G401 (cell line): Measurements from ENCODE around the gene SLIT1. TPM values are rescaled to one million over a fixed set of nuclear protein-coding genes. Genes with fewer than 3 reads are reported as not detected.

Experiments
- DNase-seq: peaks from one replicate; pipeline ENCODE4 v3.0.0-alpha.2; 2015; ENCODE audit warnings: low spot score
- in situ Hi-C: cut with HindIII; loops from 2 replicates; pipeline ENCODE4 v1.10.0; 2016; ENCODE audit warnings: low sequenced_read_pairs, mixed read lengths
- total RNA-seq: library from RNA; depleted of rRNA; stranded (reverse); fragments of >200 nt; shearing (Covaris generic); gene quantifications from 2 replicates; pipeline ENCODE4 v1.2.3, GENCODE V29; 2014

The SLIT1 gene
- total RNA-seq, 1 experiment from 2014 or later: 0.20 TPM

DNA sequence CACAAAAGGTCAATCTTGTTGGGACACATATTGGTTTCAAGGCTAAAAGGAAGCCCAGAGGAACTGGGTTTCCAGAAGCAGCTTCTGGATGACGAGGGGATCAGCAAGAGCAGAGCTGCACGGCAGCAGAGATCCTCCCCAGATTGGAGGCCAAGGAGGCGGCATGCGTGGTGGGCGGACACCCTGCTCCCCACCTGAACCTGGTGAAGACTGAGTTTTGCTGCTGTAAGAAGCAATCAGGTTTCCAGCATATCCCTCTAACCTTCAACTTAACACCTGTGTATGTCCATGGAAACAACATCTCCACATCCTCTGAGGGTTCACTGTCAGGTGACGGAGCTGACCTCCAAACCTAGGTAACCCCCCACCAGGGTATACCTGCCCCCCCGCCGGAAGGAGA, 35.1 kb downstream of the SLIT1 start:
- in situ Hi-C loops: no loop called here

DNA sequence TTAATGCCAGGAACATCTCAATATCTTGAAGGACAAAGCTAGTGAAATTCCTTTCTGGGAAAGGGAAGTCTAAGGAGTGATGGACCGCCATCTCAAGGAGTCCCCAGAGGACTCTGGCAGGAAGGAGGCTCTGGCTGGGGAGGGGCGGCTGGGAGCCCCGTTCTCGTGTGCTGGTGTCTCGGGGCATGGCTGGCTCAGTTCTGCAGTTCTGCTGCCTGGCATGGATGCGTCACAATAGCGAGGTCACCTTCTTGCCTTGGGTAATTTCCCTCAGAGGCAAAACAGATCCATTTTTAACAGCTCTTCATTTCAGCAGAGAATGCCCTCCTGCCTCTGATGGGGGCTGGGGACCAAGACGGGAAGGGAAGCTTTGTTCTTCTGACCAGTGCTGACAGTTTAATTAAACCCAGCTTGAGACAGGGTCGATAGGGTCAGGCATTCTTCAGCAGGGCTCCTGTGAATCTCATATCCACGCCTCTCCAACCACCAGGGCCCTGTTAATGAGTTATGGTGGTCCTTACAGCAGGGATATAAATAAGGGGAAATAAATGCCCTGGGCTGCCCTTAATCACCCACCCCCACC, 35.7 kb downstream of the SLIT1 start:
- DNase-seq: no peak
- in situ Hi-C loops: no loop called here

More for the DNA sequence above, 35.1 kb downstream of the SLIT1 start:
- DNase-seq: no peak

DNA sequence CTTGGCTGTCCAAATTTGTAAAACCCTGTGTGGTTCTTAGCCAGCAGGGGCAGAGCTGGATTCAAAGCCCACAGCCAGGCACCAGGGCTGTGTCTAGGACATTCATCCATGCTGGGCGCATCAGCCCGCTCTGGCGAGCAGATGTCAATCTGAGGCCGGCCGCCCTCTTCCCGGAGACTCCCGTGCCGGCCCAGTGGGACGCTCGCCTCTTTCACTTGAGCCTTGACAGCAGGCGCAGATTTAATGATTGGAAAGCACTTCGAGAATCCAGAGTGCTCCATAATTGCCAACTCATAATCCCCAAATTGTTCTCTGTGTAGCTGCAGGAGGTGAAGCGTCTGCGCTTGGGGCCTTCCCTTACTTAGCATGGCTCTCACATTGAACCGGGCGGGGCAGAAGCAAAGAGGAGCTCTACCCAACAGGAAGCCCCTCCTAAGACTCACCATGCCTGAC, 36.7 kb downstream of the SLIT1 start:
- DNase-seq: no peak
- in situ Hi-C loops: loop anchor here (5.0 kb wide), 1 partner anchor 33 kb away; no protein-coding TSS in a partner anchor

GRCh38 chr10:97144297-97144696, 41.5 kb downstream of the SLIT1 start:
- no peak for DNase-seq
- in situ Hi-C loops: no loop called here

GRCh38 chr10:97142834-97143233, 42.9 kb downstream of the SLIT1 start:
- in situ Hi-C loops: no loop called here
- DNase-seq: no peak

- no peak for DNase-seq
- in situ Hi-C loops: no loop called here
These were observed 44.6 kb downstream of the SLIT1 start for GRCh38 chr10:97140902-97141745.

DNA sequence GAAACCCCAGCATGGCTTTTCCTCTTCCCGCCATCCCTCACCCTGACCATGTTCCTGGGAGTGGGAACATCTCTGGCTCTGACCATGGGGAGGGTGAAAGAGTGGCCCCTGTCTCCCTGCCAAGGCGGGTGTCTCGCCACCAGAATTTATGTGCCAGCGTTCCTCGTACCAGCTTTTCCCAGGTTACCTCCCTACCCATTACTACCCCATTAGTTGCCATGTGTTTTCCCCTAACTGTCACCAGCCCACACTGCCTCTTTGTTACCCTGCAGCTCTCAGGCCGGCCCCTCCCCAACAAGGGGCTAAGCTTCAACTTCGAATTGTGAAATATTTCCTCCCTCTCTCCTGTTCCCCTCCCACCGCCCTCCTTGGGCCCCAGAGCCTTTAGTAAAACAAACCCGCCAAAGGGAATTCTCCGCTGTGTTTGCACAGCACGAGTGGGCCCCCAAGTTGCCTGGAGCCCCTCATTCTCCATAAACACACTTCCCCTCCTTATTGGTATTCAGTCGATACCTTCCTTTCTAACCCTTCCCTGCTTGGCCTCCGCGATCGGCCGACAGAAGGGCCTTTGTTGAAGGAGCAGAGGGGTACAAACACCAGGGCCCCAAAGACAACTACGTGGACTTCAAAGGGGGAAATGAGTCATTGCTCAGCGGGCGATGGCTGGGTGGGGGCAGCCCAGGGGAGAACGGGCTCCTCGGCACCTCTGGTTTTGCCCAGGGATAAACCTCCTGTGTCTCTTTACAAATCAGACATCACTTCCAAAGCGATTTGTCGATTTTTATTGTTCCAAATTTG, 45.5 kb downstream of the SLIT1 start:
- in situ Hi-C loops: no loop called here
- DNase-seq: no peak

- DNase-seq: no peak
- in situ Hi-C loops: no loop called here
These were observed 46.1 kb downstream of the SLIT1 start for GRCh38 chr10:97139651-97140048.

DNA sequence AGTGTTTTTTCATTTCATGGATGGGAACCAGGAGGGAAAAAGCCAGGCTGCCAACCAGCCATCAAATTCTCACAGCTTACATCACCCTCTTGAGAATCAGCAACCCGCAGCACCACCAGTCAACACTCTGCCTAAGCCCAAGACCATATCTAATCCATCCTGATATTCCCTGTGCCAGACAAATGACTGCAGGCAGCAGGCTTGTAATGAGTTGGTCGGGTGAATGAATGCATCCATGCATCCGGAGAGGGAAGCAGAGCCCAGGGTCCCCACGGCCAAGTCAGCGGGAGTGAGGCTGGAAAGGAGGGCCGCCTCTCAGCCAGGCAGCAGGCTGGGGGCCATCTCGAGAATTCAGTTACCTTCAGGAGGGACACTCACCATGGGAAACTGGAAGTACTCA, 46.9 kb downstream of the SLIT1 start:
- in situ Hi-C loops: no loop called here

DNA sequence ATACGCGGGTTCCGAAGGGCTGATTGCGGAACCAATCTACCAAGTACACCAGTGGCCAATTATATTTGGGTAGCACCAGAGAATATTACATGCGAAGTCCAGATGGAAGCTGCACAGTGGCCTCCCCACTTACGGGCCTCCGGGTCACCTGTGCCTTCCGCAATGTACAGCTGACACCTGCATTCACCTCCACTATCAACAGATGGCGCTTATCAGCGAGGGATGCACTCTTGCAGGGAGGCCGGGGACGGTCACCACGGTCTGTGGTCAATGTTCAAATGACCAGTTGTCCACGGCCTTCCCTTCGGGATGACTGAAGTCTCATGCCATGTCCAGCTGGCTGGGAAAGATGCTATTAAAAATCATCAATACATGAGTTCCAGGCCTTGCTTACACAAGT, 47.6 kb downstream of the SLIT1 start:
- in situ Hi-C loops: no loop called here
- DNase-seq: no peak

More for the DNA sequence above, 46.9 kb downstream of the SLIT1 start:
- no peak for DNase-seq

GRCh38 chr10:97136756-97137155, 49.0 kb downstream of the SLIT1 start:
- in situ Hi-C loops: no loop called here
- DNase-seq: no peak

- in situ Hi-C loops: no loop called here
- no peak for DNase-seq
These were observed 50.3 kb downstream of the SLIT1 start for GRCh38 chr10:97135464-97135863.

GRCh38 chr10:97134983-97135382, 50.8 kb downstream of the SLIT1 start:
- in situ Hi-C loops: no loop called here
- DNase-seq: no peak

GRCh38 chr10:97134110-97134509, 51.6 kb downstream of the SLIT1 start:
- in situ Hi-C loops: no loop called here
- DNase-seq: no peak

GRCh38 chr10:97132273-97132672, 53.5 kb downstream of the SLIT1 start:
- in situ Hi-C loops: no loop called here
- DNase-seq: no peak

DNA sequence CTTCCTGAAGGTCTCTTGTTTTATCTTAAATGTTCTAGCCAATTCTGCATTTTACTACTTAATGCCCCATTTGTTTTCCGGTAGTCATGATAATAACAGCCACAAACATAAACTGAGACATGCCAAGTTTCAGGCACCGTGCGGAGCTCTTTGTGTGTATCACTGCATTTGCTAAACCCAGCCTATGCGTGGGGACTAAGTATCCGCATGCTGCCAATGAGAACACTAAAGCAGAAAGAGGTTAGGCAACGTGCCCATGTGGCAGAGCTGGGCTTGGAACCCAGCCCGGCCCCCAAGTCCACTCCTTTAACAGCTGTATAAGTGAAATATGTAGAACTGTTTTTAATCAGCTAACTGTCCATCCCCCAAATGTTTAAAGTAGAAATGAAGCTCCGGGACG, 54.1 kb downstream of the SLIT1 start:
- in situ Hi-C loops: no loop called here
- no peak for DNase-seq

DNA sequence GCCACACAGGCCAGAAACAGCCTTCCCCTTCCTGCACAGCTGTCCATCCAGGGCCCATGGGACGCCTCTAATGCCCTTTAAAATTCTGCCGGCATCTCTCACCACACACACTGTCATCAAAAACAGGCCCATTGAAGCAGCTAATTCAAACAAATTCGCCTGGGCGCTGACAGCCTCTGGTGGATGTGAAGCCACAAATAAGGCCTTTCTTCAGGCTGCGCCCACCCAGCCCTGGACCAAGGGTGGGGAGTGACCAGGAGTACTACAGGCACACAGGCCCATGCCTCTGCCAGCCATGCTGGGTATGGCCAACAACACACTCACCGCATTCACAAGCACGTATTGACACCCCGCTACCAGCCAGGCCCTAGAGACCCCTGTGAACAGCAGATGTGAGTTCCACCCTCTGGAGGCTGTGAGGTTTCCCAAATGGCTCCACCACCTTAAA, 54.6 kb downstream of the SLIT1 start:
- DNase-seq: no peak
- in situ Hi-C loops: no loop called here

GRCh38 chr10:97129666-97130065, 56.1 kb downstream of the SLIT1 start:
- DNase-seq: no peak
- in situ Hi-C loops: no loop called here

GRCh38 chr10:97128516-97129154, 57.1 kb downstream of the SLIT1 start:
- DNase-seq: peak; percentile 30
- in situ Hi-C loops: no loop called here
